ENCODE measurements around the gene NCAPH2. TPM values are rescaled to one million over a fixed set of nuclear protein-coding genes. Genes with fewer than 3 reads are reported as not detected.
A peak's percentile ranks its signal among the peaks of the same experiment; 100 is the strongest.

The NCAPH2 gene
- polyA plus RNA-seq, 3 donors, result 12.5 to 23.6 (median 18.1) TPM

DNA sequence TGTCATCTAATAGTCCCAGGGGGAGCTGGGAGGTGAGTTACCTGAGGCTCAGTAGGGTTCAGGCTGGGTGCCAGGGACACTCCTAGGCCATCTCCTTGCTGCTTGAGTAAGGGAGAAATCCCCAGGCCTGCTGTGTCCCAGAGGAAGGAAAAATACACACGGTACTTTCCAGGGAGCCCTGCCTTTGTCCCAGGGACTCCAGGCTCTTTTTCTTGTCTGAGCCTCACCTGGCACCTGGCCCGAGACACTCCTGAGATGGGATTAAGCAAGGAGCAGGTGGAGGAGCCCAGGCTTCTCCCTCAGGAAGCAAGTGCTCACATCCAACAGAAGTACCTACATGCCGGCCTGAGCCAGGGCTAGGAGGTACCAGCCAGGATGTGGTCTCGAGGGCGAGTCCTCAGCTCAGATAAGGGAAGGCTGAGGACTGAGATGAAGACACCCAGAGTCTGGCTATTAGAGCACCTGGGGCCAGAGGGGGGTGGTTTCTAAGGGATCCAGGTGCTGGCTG is 36.8 kb downstream of the NCAPH2 start:
- H3K27me3 ChIP-seq (ENCODE audit: control insufficient read depth in 2 of 2, insufficient read depth in 2 of 2, low read length in 2 of 2), result no peaks in the 10 kb centered on the region
- peaks cover 3 to 5% of the 10 kb centered on the region in 2 donors for H3K36me3 Mint-ChIP-seq
- H3K4me3 Mint-ChIP-seq, result peak overlapping the region; percentile 72 to 79
- H3K4me3 ChIP-seq (replicated peaks in 1 of 3; ENCODE audit: low read depth in 2 of 3, low read length in 3 of 3), result peak overlapping the region; percentile 18 to 73 (median 34)
- peaks cover 80 to 97% of the 10 kb centered on the region in 2 donors for H3K4me1 ChIP-seq (ENCODE audit: control insufficient read depth in 1 of 2, insufficient read depth in 2 of 2, low read length in 2 of 2)
- H3K9ac ChIP-seq (ENCODE audit: insufficient read depth, low read length, poor library complexity, severe bottlenecking), result peak overlapping the region; percentile 73
- WGBS (ENCODE audit: insufficient coverage), result 44% methylated on average over 4 of the region's 5 CpGs
- no peaks in the 10 kb centered on the region for H3K9me3 ChIP-seq (replicated peaks in 1 of 2; ENCODE audit: control insufficient read depth in 1 of 2, insufficient read depth in 1 of 2, low read length in 2 of 2)
- H3K4me1 Mint-ChIP-seq, result peaks cover 65% of the 10 kb centered on the region
- peak overlapping the region; percentile 81 for H3K4me2 ChIP-seq (replicated peaks; ENCODE audit: extremely low read depth, low read length, poor library complexity, severe bottlenecking)
- H3K9me3 Mint-ChIP-seq, result peaks cover 0 to 3% (median 0%) of the 10 kb centered on the region in 7 donors
- peak overlapping the region; percentile 97 to 100 (median 99) for H3K27ac Mint-ChIP-seq
- H3K36me3 ChIP-seq (replicated peaks in 1 of 2; ENCODE audit: control insufficient read depth in 1 of 2, insufficient read depth in 2 of 2, low read length in 2 of 2), result no peaks in the 10 kb centered on the region
- TF ChIP-seq, protein P1, sequence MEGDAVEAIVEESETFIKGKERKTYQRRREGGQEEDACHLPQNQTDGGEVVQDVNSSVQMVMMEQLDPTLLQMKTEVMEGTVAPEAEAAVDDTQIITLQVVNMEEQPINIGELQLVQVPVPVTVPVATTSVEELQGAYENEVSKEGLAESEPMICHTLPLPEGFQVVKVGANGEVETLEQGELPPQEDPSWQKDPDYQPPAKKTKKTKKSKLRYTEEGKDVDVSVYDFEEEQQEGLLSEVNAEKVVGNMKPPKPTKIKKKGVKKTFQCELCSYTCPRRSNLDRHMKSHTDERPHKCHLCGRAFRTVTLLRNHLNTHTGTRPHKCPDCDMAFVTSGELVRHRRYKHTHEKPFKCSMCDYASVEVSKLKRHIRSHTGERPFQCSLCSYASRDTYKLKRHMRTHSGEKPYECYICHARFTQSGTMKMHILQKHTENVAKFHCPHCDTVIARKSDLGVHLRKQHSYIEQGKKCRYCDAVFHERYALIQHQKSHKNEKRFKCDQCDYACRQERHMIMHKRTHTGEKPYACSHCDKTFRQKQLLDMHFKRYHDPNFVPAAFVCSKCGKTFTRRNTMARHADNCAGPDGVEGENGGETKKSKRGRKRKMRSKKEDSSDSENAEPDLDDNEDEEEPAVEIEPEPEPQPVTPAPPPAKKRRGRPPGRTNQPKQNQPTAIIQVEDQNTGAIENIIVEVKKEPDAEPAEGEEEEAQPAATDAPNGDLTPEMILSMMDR (IDR thresholded peaks at IDR 0.05), result no peak
- peak in 1 of 3 donors; percentile 42 for DNase-seq
- H3K79me2 ChIP-seq (ENCODE audit: insufficient read depth, low read length), result peaks cover 16% of the 10 kb centered on the region
- H4K20me1 ChIP-seq (ENCODE audit: insufficient read depth, low read length), result no peaks in the 10 kb centered on the region
- peak overlapping the region; percentile 99 to 100 for H3K27ac ChIP-seq (ENCODE audit: low read depth in 1 of 2, low read length in 2 of 2)
- intact Hi-C loops (cut with micrococcal nuclease), result loop anchor here (2.0 to 5.0 kb wide), 3 partner anchors 16 to 38 kb away; partner anchors contain the start of genes CHKB (in 1 of the 2) and SYCE3 (in 1 of the 2)
- peak overlapping the region; percentile 61 for H2AFZ ChIP-seq (ENCODE audit: insufficient read depth, low read depth, low read length, poor library complexity, severe bottlenecking)
- peaks cover 1 to 22% (median 3%) of the 10 kb centered on the region in 3 donors for H3K27me3 Mint-ChIP-seq (ENCODE audit: low read depth in 3 of 3)

DNA sequence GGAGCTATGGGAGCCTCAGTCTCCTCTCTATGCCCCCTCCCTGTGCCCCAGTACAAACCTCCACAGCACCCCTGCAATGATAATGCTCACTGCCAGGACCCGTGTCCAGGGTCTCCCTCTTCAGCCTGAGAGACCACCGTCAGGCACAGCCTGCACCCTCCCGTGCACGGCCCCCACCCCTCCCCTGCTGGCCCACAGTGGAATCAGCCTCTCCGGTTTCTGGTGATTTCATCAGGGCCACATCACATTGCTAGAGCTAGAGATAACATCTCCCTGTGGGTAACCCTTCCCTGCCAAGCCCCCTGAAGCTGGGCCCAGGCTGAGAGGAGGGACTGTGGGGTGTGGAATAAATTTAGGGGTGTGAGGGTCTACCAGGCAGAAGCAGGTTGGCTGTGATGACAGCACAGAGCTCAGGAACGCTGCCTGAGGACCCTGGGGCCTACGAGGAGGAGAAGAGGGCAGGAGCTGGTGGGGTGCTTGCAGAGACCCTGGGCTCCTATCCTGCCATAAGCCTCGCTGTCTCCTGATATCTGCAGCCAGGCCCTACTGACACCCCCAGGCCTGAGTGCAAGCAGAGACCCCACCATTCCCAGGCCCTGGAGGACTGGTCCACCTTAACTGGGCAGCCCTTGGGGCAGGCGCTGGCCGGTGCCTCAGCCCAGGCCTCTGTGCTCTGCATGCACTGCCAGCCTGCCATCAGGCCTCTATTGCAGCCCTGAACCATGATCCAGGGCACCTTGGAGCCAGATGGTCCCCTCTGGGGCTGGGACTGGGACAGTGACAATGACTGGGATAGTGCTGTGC is 37.7 kb downstream of the NCAPH2 start, which contains the start of gene KLHDC7B:
Gene KLHDC7B, plus strand, starts transcription at position 378 of the 804 bp plus-strand sequence. Its CDS starts 345 bp downstream, at position 723.
- Histone ChIP-seq H2AFZ (ENCODE audit: insufficient read depth, low read depth, low read length, poor library complexity, severe bottlenecking) (peak within 1 kb of the TSS; percentile 61), H3K4me2 (replicated peaks; ENCODE audit: extremely low read depth, low read length, poor library complexity, severe bottlenecking) (peak within 1 kb of the TSS; percentile 88), H3K4me1 (ENCODE audit: control insufficient read depth in 1 of 2, insufficient read depth in 2 of 2, low read length in 2 of 2) (peaks cover 73 to 94% of the 10 kb centered on the region in 2 donors), H3K9ac (ENCODE audit: insufficient read depth, low read length, poor library complexity, severe bottlenecking) (peak within 1 kb of the TSS; percentile 73), H3K36me3 (replicated peaks in 1 of 2; ENCODE audit: control insufficient read depth in 1 of 2, insufficient read depth in 2 of 2, low read length in 2 of 2) (no peaks in the 10 kb centered on the region), H3K27me3 (ENCODE audit: control insufficient read depth in 2 of 2, insufficient read depth in 2 of 2, low read length in 2 of 2) (no peaks in the 10 kb centered on the region), H3K4me3 (replicated peaks in 1 of 3; ENCODE audit: low read depth in 2 of 3, low read length in 3 of 3) (peak within 1 kb of the TSS in 1 of 3 experiments; percentile 73), H3K27ac (ENCODE audit: low read depth in 1 of 2, low read length in 2 of 2) (peak within 1 kb of the TSS; percentile 99 to 100), H4K20me1 (ENCODE audit: insufficient read depth, low read length) (no peaks in the 10 kb centered on the region), H3K79me2 (ENCODE audit: insufficient read depth, low read length) (peaks cover 16% of the 10 kb centered on the region), H3K9me3 (replicated peaks in 1 of 2; ENCODE audit: control insufficient read depth in 1 of 2, insufficient read depth in 1 of 2, low read length in 2 of 2) (no peaks in the 10 kb centered on the region)
- Mint-ChIP-seq H3K27ac (peak within 1 kb of the TSS; percentile 41 to 100 (median 99)), H3K4me3 (peak within 1 kb of the TSS; percentile 72 to 79), H3K27me3 (ENCODE audit: low read depth in 3 of 3) (peaks cover 3 to 24% (median 5%) of the 10 kb centered on the region in 3 donors), H3K9me3 (peaks cover 0 to 6% (median 0%) of the 10 kb centered on the region in 7 donors), H3K4me1 (peaks cover 61% of the 10 kb centered on the region), H3K36me3 (peaks cover 5% of the 10 kb centered on the region in 2 donors)
- intact Hi-C loops (cut with micrococcal nuclease), result loop anchor here (2.0 to 5.0 kb wide), 3 partner anchors 15 to 37 kb away; partner anchors contain the start of genes CHKB (in 1 of the 2) and SYCE3 (in 1 of the 2)
- no peak for DNase-seq
- TF ChIP-seq, protein P1 (IDR thresholded peaks at IDR 0.05), result no peak
- WGBS (ENCODE audit: insufficient coverage), result 53% methylated on average over 9 of the region's 10 CpGs
